H1 (cell line): ENCODE measurements around the gene CCNY. TPM values are rescaled to one million over a fixed set of nuclear protein-coding genes. Genes with fewer than 3 reads are reported as not detected.

ENCODE experiments used
- CTCF ChIA-PET: fragments of 300-600 bp; sonication (Branson Sonifier 250); formaldehyde crosslinking; loops from one replicate; lab custom pipeline; 2021; ENCODE audit not compliant: partially characterized antibody; lab: Charles Lee
- POLR2A ChIA-PET: fragments of 300-600 bp; sonication (Branson Sonifier 250); formaldehyde crosslinking; loops from one replicate; lab custom pipeline; 2021; ENCODE audit warnings: inconsistent platforms; ENCODE audit not compliant: partially characterized antibody; lab: Charles Lee
- DNase-seq, 2 experiments: peaks; one replicate each; pipeline versions ENCODE4 v3.0.0 to v3.0.0-alpha.2; 2010 to 2022; ENCODE audit warnings: low spot score in 2 of 2, low read depth in 1 of 2, mixed read lengths in 1 of 2
- FAIRE-seq: peaks from 2 replicates; lab custom pipeline; 2011; peaks lifted over from hg19 to GRCh38; lab: Jason Lieb, UNC
- H2AFZ ChIP-seq: 2 replicates; pipeline ENCODE4 v1.8.1; 2012; ENCODE audit warnings: low read length, inconsistent platforms
- H2AK5ac ChIP-seq: 2 replicates; pipeline ENCODE4 v1.6.1; 2013; ENCODE audit warnings: low read depth, low read length
- H2BK120ac ChIP-seq: replicated peaks from 2 replicates; pipeline ENCODE3; 2013; ENCODE audit warnings: low read depth, low read length, inconsistent platforms
- H2BK12ac ChIP-seq: 2 replicates; pipeline ENCODE4 v1.6.1; 2013; ENCODE audit warnings: low read depth, low read length
- H2BK15ac ChIP-seq: 2 replicates; pipeline ENCODE4 v1.6.1; 2013; ENCODE audit warnings: low read length
- H2BK20ac ChIP-seq: 2 replicates; pipeline ENCODE4 v1.6.1; 2013; ENCODE audit warnings: low read length
- H2BK5ac ChIP-seq: 2 replicates; pipeline ENCODE4 v1.6.1; 2013; ENCODE audit warnings: low read depth, low read length
- H3K14ac ChIP-seq: 2 replicates; pipeline ENCODE4 v1.6.1; 2013; ENCODE audit warnings: inconsistent platforms; ENCODE audit not compliant: insufficient read length
- H3K18ac ChIP-seq: 2 replicates; pipeline ENCODE4 v1.6.1; 2013; ENCODE audit warnings: low read length; ENCODE audit errors: extremely low read depth
- H3K23ac ChIP-seq: 2 replicates; pipeline ENCODE4 v1.6.1; 2013; ENCODE audit warnings: inconsistent platforms; ENCODE audit not compliant: insufficient read length
- H3K23me2 ChIP-seq: 2 replicates; pipeline ENCODE4 v1.6.1; 2013; ENCODE audit warnings: low read depth, low read length
- H3K27ac ChIP-seq: 2 replicates; pipeline ENCODE4 v1.6.1; 2011; ENCODE audit warnings: low read depth, low read length, inconsistent platforms
- H3K27me3 ChIP-seq, 4 experiments: replicated peaks in 1 of 4; 1 replicate in 1 of 4; 2 replicates in 3 of 4; pipeline versions ENCODE4 v1.6.1 to v1.8.1; 2011 to 2013; ENCODE audit warnings: low read length in 3 of 4, mild to moderate bottlenecking in 3 of 4, inconsistent platforms in 2 of 4, mixed read lengths in 2 of 4, moderate library complexity in 1 of 4; ENCODE audit not compliant: control insufficient read depth in 3 of 4, insufficient read depth in 3 of 4; ENCODE audit errors: extremely low read depth in 1 of 4
- H3K36me3 ChIP-seq, 4 experiments: 2 replicates each; pipeline versions ENCODE4 v1.6.1 to v1.8.1; 2011 to 2013; ENCODE audit warnings: mild to moderate bottlenecking in 4 of 4, low read length in 3 of 4, moderate library complexity in 2 of 4, control low read depth in 1 of 4, inconsistent platforms in 1 of 4; ENCODE audit not compliant: insufficient read depth in 4 of 4, control insufficient read depth in 2 of 4
- H3K4ac ChIP-seq: replicated peaks from 2 replicates; pipeline ENCODE3; 2013; ENCODE audit warnings: low read length, low read depth, mixed read lengths, inconsistent platforms; ENCODE audit not compliant: insufficient read length
- H3K4me1 ChIP-seq, 4 experiments: replicated peaks in 1 of 4; 1 replicate in 1 of 4; 2 replicates in 3 of 4; pipeline versions ENCODE4 v1.6.1 to v1.8.1; 2011 to 2013; ENCODE audit warnings: low read length in 3 of 4, inconsistent platforms in 2 of 4, mixed read lengths in 1 of 4; ENCODE audit not compliant: insufficient read depth in 4 of 4, control insufficient read depth in 3 of 4
- H3K4me2 ChIP-seq, 2 experiments: 2 replicates each; pipeline versions ENCODE4 v1.6.1 to v1.8.1; 2011 to 2013; ENCODE audit warnings: low read depth in 2 of 2, low read length in 2 of 2, control low read depth in 1 of 2, inconsistent platforms in 1 of 2, mild to moderate bottlenecking in 1 of 2; ENCODE audit not compliant: insufficient read depth in 1 of 2
- H3K4me3 ChIP-seq, 4 experiments: fragments of 200-600, 300-600 bp in 1 of 4; sonication (generic), shearing (Covaris generic), sonication (Bioruptor Twin) in 1 of 4; 2 replicates each; pipeline versions ENCODE4 v1.5.1 to v1.8.1; 2011 to 2016; ENCODE audit warnings: low read length in 4 of 4, low read depth in 3 of 4, control low read depth in 2 of 4, inconsistent platforms in 2 of 4, mild to moderate bottlenecking in 2 of 4, mixed read lengths in 1 of 4, moderate library complexity in 1 of 4; ENCODE audit not compliant: insufficient read depth in 2 of 4; ENCODE audit errors: extremely low read depth in 1 of 4
- H3K56ac ChIP-seq: replicated peaks from 2 replicates; pipeline ENCODE3; 2013; ENCODE audit warnings: low read depth, mild to moderate bottlenecking, mixed read lengths, low read length, inconsistent platforms; ENCODE audit not compliant: insufficient read length
- H3K79me1 ChIP-seq: 2 replicates; pipeline ENCODE4 v1.6.1; 2013; ENCODE audit warnings: low read depth, low read length, control low read depth
- H3K79me2 ChIP-seq, 2 experiments: 2 replicates each; pipeline versions ENCODE4 v1.6.1 to v1.8.1; 2012 to 2013; ENCODE audit warnings: low read length in 2 of 2, mild to moderate bottlenecking in 2 of 2, inconsistent platforms in 1 of 2; ENCODE audit not compliant: insufficient read depth in 2 of 2, control insufficient read depth in 1 of 2
- H3K9ac ChIP-seq, 4 experiments: replicated peaks in 1 of 4; 1 replicate in 1 of 4; 2 replicates in 3 of 4; pipeline versions ENCODE4 v1.6.1 to v1.8.1; 2011 to 2013; ENCODE audit warnings: low read depth in 3 of 4, low read length in 3 of 4, control low read depth in 2 of 4, mild to moderate bottlenecking in 2 of 4, moderate library complexity in 2 of 4, inconsistent platforms in 1 of 4; ENCODE audit errors: extremely low read depth in 1 of 4
- H3K9me3 ChIP-seq, 2 experiments: 2 replicates each; pipeline versions ENCODE4 v1.6.1 to v1.8.1; 2012 to 2013; ENCODE audit warnings: mild to moderate bottlenecking in 2 of 2, moderate library complexity in 2 of 2, control low read depth in 1 of 2, inconsistent platforms in 1 of 2, low read depth in 1 of 2, low read length in 1 of 2, mixed read lengths in 1 of 2; ENCODE audit not compliant: insufficient read depth in 2 of 2
- H4K20me1 ChIP-seq, 2 experiments: replicated peaks in 1 of 2; 2 replicates each; pipeline versions ENCODE3 to v1.8.1; 2011 to 2013; ENCODE audit warnings: inconsistent platforms in 2 of 2, low read length in 2 of 2, mild to moderate bottlenecking in 1 of 2; ENCODE audit not compliant: insufficient read depth in 2 of 2, control insufficient read depth in 1 of 2
- H4K5ac ChIP-seq: 2 replicates; pipeline ENCODE4 v1.6.1; 2013; ENCODE audit warnings: low read length, low read depth, mixed read lengths, inconsistent platforms; ENCODE audit not compliant: insufficient read length
- H4K8ac ChIP-seq: 2 replicates; pipeline ENCODE4 v1.8.0; 2013; ENCODE audit warnings: mild to moderate bottlenecking, moderate library complexity, low read length, inconsistent platforms; ENCODE audit not compliant: insufficient read depth; ENCODE audit errors: extremely low read depth
- H4K91ac ChIP-seq: replicated peaks from 2 replicates; pipeline ENCODE3; 2013; ENCODE audit warnings: low read length, mixed read lengths, inconsistent platforms; ENCODE audit not compliant: insufficient read length
- RNF2 ChIP-seq: fragments of 200-900, 300-1000 bp; sonication (generic); IDR thresholded peaks from 2 replicates; pipeline ENCODE4 v1.7.1; 2016; ENCODE audit warnings: borderline replicate concordance, low read depth, mild to moderate bottlenecking, antibody characterized with exemption, low read length; ENCODE audit not compliant: poor library complexity, severe bottlenecking; ENCODE audit errors: missing control alignments
- WGBS, 2 experiments: shearing (Covaris generic) in 1 of 2; methylation state at CpG; one replicate each; pipeline versions ENCODE4 v1.1.6 to v1.1.7; 2013 to 2015; ENCODE audit warnings: low lambda C conversion rate in 2 of 2, mixed read lengths in 2 of 2, inconsistent platforms in 1 of 2, low coverage in 1 of 2, missing lambda C conversion rate in 1 of 2; ENCODE audit not compliant: insufficient replicate concordance in 2 of 2, insufficient coverage in 1 of 2, insufficient read length in 1 of 2; ENCODE audit errors: extremely low coverage in 1 of 2, missing lambda C conversion rate in 1 of 2; 5-methylcytosine and 5-hydroxymethylcytosine counted together
- polyA plus RNA-seq, 7 experiments: library from polyadenylated mRNA; depleted of rRNA in 3 of 7; stranded (reverse) in 5 of 7; unstranded in 2 of 7; fragments of >200 nt in 5 of 7; fragments of 200-250 nt in 2 of 7; gene quantifications; 1 replicate in 5 of 7; 2 replicates in 1 of 7; 4 replicates in 1 of 7; pipeline versions ENCODE4 v1.2.1 to v1.2.3, GENCODE V29; 2011 to 2013; ENCODE audit warnings: missing spikeins in 2 of 7, mixed read lengths in 2 of 7
- total RNA-seq: library from RNA; stranded (reverse); fragmentation: NEBNext Ultra II Directional; extraction: Animal tissue kit (Norgen Biotek cat#: 25700); gene quantifications from 2 replicates; pipeline ENCODE4 v1.2.1, GENCODE V29; 2021

CCNY gene
- total and polyA plus RNA-seq, 2 of the 8 experiments (the other 6 are each of a cell fraction or from before 2014, with no cell fraction given), result 25.3 to 68.2 TPM

DNA sequence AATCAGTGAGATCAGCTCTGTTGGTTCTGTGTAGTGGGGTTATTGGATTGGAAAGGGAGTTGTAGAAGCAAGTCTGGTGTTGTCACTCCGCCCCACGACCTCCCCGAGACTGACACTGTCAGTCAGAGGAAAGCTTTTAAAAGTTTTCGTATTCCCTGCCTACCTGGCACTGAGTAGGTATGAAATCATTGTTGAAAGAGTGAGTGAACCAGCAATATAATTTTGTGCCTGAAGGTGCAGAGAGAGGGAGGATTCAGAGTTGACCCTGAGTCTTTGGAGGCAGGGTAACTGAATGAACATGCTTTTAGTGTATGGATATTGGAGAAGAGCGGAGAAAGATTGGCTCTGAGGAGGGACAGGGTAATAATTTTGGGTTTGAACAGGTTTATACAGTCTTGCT, 27.3 kb downstream of the CCNY start:
- H4K20me1 ChIP-seq, result peaks cover 4% of the 10 kb centered on the region in 2 experiments
- WGBS, 2 experiments, result 85% methylated on average over 5 of the region's 5 CpGs; no CpG with 5 or more reads in 1 of the 2 experiments

More for the DNA sequence above, 27.3 kb downstream of the CCNY start:
- no peak overlapping the region for H4K91ac ChIP-seq
- no peak overlapping the region for H3K4me3 ChIP-seq
- ChIA-PET CTCF (interaction anchor here (0.8 to 1.6 kb wide), 3 partner anchors 11 to 14 kb away, joined by 3 to 4 read pairs (median 3); no protein-coding TSS in a partner anchor), POLR2A (interaction anchor here (0.6 kb wide), 1 partner anchor 76 kb away, joined by 4 read pairs; no protein-coding TSS in a partner anchor)
- H3K27me3 ChIP-seq, result no peaks in the 10 kb centered on the region
- H2AFZ ChIP-seq, result no peak overlapping the region
- H2BK5ac ChIP-seq, result no peak overlapping the region
- no peak overlapping the region for H3K56ac ChIP-seq
- H2BK15ac ChIP-seq, result no peak overlapping the region
- H2BK12ac ChIP-seq, result no peak overlapping the region
- H2BK20ac ChIP-seq, result no peak overlapping the region
- no peak overlapping the region for H3K18ac ChIP-seq
- H4K8ac ChIP-seq, result no peak overlapping the region
- no peak overlapping the region for H3K14ac ChIP-seq
- H3K9me3 ChIP-seq, result no peaks in the 10 kb centered on the region; a peak in 1 of 4 replicates
- H3K79me1 ChIP-seq, result peaks cover 12% of the 10 kb centered on the region
- H2AK5ac ChIP-seq, result no peak overlapping the region
- H3K27ac ChIP-seq, result no peak overlapping the region
- H3K4ac ChIP-seq, result no peak overlapping the region
- no peak for TF ChIP-seq RNF2
- no peaks in the 10 kb centered on the region for H3K36me3 ChIP-seq
- H3K4me2 ChIP-seq, result no peak overlapping the region
- peaks cover 5 to 89% of the 10 kb centered on the region in 2 experiments; a peak in 3 of 4 replicates for H3K79me2 ChIP-seq
- H4K5ac ChIP-seq, result no peak overlapping the region
- DNase-seq, result no peak
- H3K9ac ChIP-seq, result no peak overlapping the region
- H3K23me2 ChIP-seq, result no peaks in the 10 kb centered on the region
- peaks cover 0 to 4% (median 3%) of the 10 kb centered on the region in 4 experiments; a peak in 3 of 7 replicates for H3K4me1 ChIP-seq
- H2BK120ac ChIP-seq, result no peak overlapping the region
- no peak for FAIRE-seq
- no peak overlapping the region for H3K23ac ChIP-seq
